ENCODE data around the gene PGAP6.
"Not testable (repeated sequence)": the region's sequence is repeated elsewhere in the genome, so short reads cannot be mapped to it uniquely, and the experiment has no call there.

GRCh38 chr16:415170-415498, 33.4 kb upstream of the PGAP6 start:
- TF ChIP-seq POLR2A, POLR2AphosphoS5, TAF1, SPI1, POU2F2 (IDR thresholded peaks at IDR 0.05; ENCODE audit: low read depth, low read length): not testable (repeated sequence)

All from GM12891 (cell line).